ENCODE data around the gene GBGT1. TPM values are rescaled to one million over a fixed set of nuclear protein-coding genes. Genes with fewer than 3 reads are reported as not detected.

GBGT1 gene
- total RNA-seq, 1 experiment from 2014 or later, result 0.14 TPM

DNA sequence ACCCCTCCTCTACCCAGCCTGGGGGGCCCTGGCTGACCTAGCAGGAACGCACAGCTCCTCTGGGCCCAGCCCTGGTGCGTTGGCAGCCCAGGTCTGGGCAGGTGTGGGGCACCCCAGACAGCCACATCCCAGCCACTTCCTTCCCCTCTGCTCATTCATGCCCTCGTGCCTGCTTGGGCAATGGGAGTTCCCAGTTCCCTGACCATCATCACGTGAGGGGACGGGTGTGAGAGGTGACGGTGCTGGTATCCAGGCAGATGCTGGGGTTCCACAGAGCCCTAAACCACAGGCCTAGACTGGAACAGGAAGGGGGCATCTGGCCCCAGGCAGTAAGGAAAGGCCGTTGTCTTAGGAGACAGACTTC is 51.1 kb downstream of the GBGT1 start:
- Histone ChIP-seq H3K4me1 (peaks cover 3% of the 10 kb centered on the region; the same call in 1 of the 2 replicates), H3K36me3 (ENCODE audit: control insufficient read depth, insufficient read depth, low read length) (no peaks in the 10 kb centered on the region; the same call in 1 of the 2 replicates), H3K9me3 (no peaks in the 10 kb centered on the region), H3K4me3 (ENCODE audit: low read depth, low read length) (no peak overlapping the region), H3K27me3 (replicated peaks; ENCODE audit: control insufficient read depth, insufficient read depth, low read length) (no peaks in the 10 kb centered on the region)
- intact Hi-C loops (cut with micrococcal nuclease; ENCODE audit: unreplicated experiment), result no loop called here
- Mint-ChIP-seq H3K9me3 (ENCODE audit: unreplicated experiment) (no peaks in the 10 kb centered on the region), H3K4me1 (ENCODE audit: low read depth, unreplicated experiment) (no peaks in the 10 kb centered on the region), H3K36me3 (ENCODE audit: insufficient read depth, unreplicated experiment) (peaks cover 27% of the 10 kb centered on the region), H3K27ac (ENCODE audit: unreplicated experiment) (no peak overlapping the region), H3K27me3 (ENCODE audit: insufficient read depth, unreplicated experiment) (no peaks in the 10 kb centered on the region), H3K4me3 (ENCODE audit: unreplicated experiment) (no peak overlapping the region)
- no TSS peak for BruUV-seq (replicated peaks)
- CTCF ChIA-PET, result no interaction called here
- POLR2A ChIA-PET, result no interaction called here
- TF ChIP-seq, protein P1, sequence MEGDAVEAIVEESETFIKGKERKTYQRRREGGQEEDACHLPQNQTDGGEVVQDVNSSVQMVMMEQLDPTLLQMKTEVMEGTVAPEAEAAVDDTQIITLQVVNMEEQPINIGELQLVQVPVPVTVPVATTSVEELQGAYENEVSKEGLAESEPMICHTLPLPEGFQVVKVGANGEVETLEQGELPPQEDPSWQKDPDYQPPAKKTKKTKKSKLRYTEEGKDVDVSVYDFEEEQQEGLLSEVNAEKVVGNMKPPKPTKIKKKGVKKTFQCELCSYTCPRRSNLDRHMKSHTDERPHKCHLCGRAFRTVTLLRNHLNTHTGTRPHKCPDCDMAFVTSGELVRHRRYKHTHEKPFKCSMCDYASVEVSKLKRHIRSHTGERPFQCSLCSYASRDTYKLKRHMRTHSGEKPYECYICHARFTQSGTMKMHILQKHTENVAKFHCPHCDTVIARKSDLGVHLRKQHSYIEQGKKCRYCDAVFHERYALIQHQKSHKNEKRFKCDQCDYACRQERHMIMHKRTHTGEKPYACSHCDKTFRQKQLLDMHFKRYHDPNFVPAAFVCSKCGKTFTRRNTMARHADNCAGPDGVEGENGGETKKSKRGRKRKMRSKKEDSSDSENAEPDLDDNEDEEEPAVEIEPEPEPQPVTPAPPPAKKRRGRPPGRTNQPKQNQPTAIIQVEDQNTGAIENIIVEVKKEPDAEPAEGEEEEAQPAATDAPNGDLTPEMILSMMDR (IDR thresholded peaks at IDR 0.05; ENCODE audit: insufficient read depth in 1 of 2, low read depth in 1 of 2, low read length in 1 of 2, severe bottlenecking in 1 of 2, unreplicated experiment in 1 of 2), result no peak
- DNase-seq, result no peak

DNA sequence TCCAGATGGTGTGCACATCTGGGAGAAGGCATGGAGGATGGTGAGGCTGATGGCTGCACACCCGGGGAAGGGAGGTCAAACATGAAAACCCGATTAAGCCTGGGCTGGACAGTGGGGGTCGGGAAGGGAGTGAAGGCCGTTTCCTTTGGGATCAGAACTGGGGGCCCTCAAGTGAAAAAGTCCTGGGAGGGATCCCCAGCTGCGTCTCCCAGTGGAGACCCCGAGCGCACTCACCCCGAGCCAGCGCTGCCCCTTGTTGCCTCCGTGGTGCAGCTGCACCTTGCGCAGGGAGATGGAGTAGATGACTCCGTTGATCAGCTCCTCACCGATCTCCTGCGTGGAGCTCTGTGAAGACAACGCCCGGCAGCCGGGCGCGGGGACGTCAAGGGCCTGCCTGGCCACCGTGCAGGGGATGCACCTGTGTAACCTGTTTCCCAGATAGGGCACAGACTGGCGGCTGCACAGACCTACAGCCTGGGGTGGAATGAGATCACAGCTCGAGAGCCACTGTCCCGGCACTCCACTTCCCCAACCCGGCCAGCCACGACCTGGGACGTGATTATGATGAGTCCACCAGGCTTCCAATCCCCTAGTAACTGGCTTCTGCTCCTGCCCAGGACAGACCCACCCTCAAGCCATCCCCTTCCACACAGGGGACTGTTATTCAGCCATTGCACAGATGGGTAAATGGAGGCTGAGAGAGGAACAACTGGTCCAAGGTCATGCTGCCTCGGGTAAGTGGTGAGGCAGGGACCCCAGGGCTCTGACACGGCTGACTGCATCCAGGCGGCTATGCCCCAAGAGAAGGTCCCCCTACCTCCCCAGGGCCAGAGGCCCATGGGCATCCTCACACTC is 51.7 kb downstream of the GBGT1 start:
- TF ChIP-seq, protein P1 (IDR thresholded peaks at IDR 0.05; ENCODE audit: insufficient read depth in 1 of 2, low read depth in 1 of 2, low read length in 1 of 2, severe bottlenecking in 1 of 2, unreplicated experiment in 1 of 2), result no peak
- Histone ChIP-seq H3K36me3 (ENCODE audit: control insufficient read depth, insufficient read depth, low read length) (no peaks in the 10 kb centered on the region; the same call in 1 of the 2 replicates), H3K4me1 (peaks cover 3% of the 10 kb centered on the region; the same call in 1 of the 2 replicates), H3K4me3 (ENCODE audit: low read depth, low read length) (no peak overlapping the region), H3K27me3 (replicated peaks; ENCODE audit: control insufficient read depth, insufficient read depth, low read length) (no peaks in the 10 kb centered on the region), H3K9me3 (no peaks in the 10 kb centered on the region)
- ChIA-PET CTCF (no interaction called here), POLR2A (no interaction called here)
- Mint-ChIP-seq H3K27ac (ENCODE audit: unreplicated experiment) (no peak overlapping the region), H3K4me3 (ENCODE audit: unreplicated experiment) (no peak overlapping the region), H3K36me3 (ENCODE audit: insufficient read depth, unreplicated experiment) (peaks cover 28% of the 10 kb centered on the region), H3K27me3 (ENCODE audit: insufficient read depth, unreplicated experiment) (no peaks in the 10 kb centered on the region), H3K9me3 (ENCODE audit: unreplicated experiment) (no peaks in the 10 kb centered on the region), H3K4me1 (ENCODE audit: low read depth, unreplicated experiment) (no peaks in the 10 kb centered on the region)
- intact Hi-C loops (cut with micrococcal nuclease; ENCODE audit: unreplicated experiment), result no loop called here
- no TSS peak for BruUV-seq (replicated peaks)
- DNase-seq, result no peak

DNA sequence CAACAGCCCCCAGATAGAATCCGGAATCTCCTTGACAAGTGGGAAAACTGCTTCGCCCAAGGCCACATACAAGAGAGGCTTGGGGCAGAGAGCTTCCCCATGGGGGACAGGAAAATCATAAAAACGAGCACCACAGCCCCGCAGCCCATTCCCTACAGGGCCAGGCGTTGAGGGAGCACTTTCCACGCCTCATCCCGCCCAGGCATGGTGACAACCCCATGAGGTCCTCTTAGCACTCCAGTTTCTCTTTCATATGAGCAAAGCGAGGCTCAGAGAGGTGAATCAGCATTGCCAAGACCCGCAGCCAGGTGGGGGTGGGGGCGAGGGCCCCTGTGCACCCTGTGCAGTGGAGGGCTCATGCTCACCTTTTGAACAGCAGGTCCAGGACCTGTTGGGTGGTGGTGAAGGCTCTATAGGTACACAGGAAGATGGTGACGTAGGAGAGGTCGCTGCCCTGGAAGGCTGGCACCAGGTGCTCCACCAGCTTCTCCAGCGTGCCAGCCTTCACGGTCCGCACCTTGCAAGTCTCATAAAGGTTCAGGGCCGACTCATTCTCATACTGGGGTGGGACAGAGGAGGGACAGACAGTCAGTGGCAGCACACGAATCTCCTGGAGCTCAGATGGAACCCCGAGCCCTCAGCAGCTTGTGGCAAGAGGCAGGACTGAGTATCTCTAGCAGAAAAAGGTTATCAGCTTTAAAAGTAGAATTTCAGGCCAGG is 53.6 kb downstream of the GBGT1 start:
- no peak overlapping the region for H3K4me3 ChIP-seq (ENCODE audit: low read depth, low read length)
- ChIA-PET POLR2A (interaction anchor here (1.0 kb wide), 1 partner anchor 79 kb away, joined by 3 read pairs; the partner anchor contains the start of gene GTF3C5), CTCF (interaction anchor here (0.6 kb wide), 1 partner anchor 13 kb away, joined by 3 read pairs; no protein-coding TSS in a partner anchor)
- no peaks in the 10 kb centered on the region for H3K27me3 Mint-ChIP-seq (ENCODE audit: insufficient read depth, unreplicated experiment)
- no peaks in the 10 kb centered on the region for H3K4me1 Mint-ChIP-seq (ENCODE audit: low read depth, unreplicated experiment)
- H3K27me3 ChIP-seq (replicated peaks; ENCODE audit: control insufficient read depth, insufficient read depth, low read length), result no peaks in the 10 kb centered on the region
- H3K4me1 ChIP-seq, result peaks cover 3% of the 10 kb centered on the region; the same call in 1 of the 2 replicates
- no peaks in the 10 kb centered on the region; the same call in 1 of the 2 replicates for H3K36me3 ChIP-seq (ENCODE audit: control insufficient read depth, insufficient read depth, low read length)
- H3K36me3 Mint-ChIP-seq (ENCODE audit: insufficient read depth, unreplicated experiment), result peaks cover 34% of the 10 kb centered on the region
- H3K27ac Mint-ChIP-seq (ENCODE audit: unreplicated experiment), result no peak overlapping the region
- H3K9me3 Mint-ChIP-seq (ENCODE audit: unreplicated experiment), result no peaks in the 10 kb centered on the region
- H3K9me3 ChIP-seq, result no peaks in the 10 kb centered on the region
- DNase-seq, result no peak
- TF ChIP-seq, protein P1 (IDR thresholded peaks at IDR 0.05; ENCODE audit: insufficient read depth in 1 of 2, low read depth in 1 of 2, low read length in 1 of 2, severe bottlenecking in 1 of 2, unreplicated experiment in 1 of 2), result no peak
- BruUV-seq (replicated peaks), result no TSS peak
- intact Hi-C loops (cut with micrococcal nuclease; ENCODE audit: unreplicated experiment), result no loop called here
- no peak overlapping the region for H3K4me3 Mint-ChIP-seq (ENCODE audit: unreplicated experiment)
